Pancreas (tissue), 10 donors: ENCODE measurements around the gene AGER. TPM values are rescaled to one million over a fixed set of nuclear protein-coding genes. Genes with fewer than 3 reads are reported as not detected.
A peak's percentile ranks its signal among the peaks of the same experiment; 100 is the strongest.

Experiments used
- ATAC-seq, 4 donors: fragments of 200-7000 bp; cut with Tn5 transposase; one replicate each; pipeline versions ENCODE4 v1.8.0 to v1.9.1; 2020; ENCODE audit warnings: mild to moderate bottlenecking in 4 of 4, moderate library complexity in 4 of 4
- DNase-seq, 6 donors: peaks; one replicate each; pipeline ENCODE4 v3.0.0-alpha.2; 2020
- FAIRE-seq: peaks from 2 replicates; lab custom pipeline; 2012; peaks lifted over from hg19 to GRCh38; lab: Jason Lieb, UNC
- H3K27ac ChIP-seq, 4 donors: fragments of 200-600 bp; sonication (generic); 1 replicate in 3 of 4; 2 replicates in 1 of 4; pipeline versions ENCODE4 v1.5.0 to v1.8.0; 2020
- H3K27me3 ChIP-seq, 4 donors: fragments of 200-600 bp; one replicate each; pipeline ENCODE4 v1.8.0; 2021
- H3K36me3 ChIP-seq, 3 donors: fragments of 200-600 bp; sonication (generic) in 1 of 3; one replicate each; pipeline versions ENCODE4 v1.5.0 to v1.8.0; 2020 to 2021
- H3K4me1 ChIP-seq, 3 donors: fragments of 200-600 bp; one replicate each; pipeline ENCODE4 v1.8.0; 2021
- H3K4me3 ChIP-seq, 4 donors: fragments of 200-600 bp; sonication (generic) in 2 of 4; one replicate each; pipeline versions ENCODE4 v1.5.0 to v1.8.0; 2020 to 2021
- H3K9me3 ChIP-seq, 4 donors: fragments of 200-600 bp; one replicate each; pipeline ENCODE4 v1.8.0; 2021
- CTCF ChIP-seq, 4 donors: fragments of 200-600 bp; sonication (generic) in 3 of 4; IDR thresholded peaks; one replicate each; pipeline versions ENCODE4 v1.5.0 to v1.8.0; 2021; ENCODE audit warnings: antibody characterized with exemption in 4 of 4
- WGBS, 2 donors: extraction: QIAGEN DNeasy Blood & Tissue Kit; methylation state at CpG; one replicate each; pipeline ENCODE4 v1.1.7; 2013; 5-methylcytosine and 5-hydroxymethylcytosine counted together
- intact Hi-C, 3 donors: fragments of 100-400 bp; cut with DNase I; formaldehyde crosslinking; loops; one replicate each; pipeline versions ENCODE4 v1.11.1 to v1.14.2; 2022
- microRNA-seq, 2 donors: library from miRNA; unstranded; fragments of <30 nt; microRNA quantifications; one replicate each; pipeline versions ENCODE4 to v1.1.0, GENCODE V29; 2019 to 2020
- polyA plus RNA-seq, 2 donors: library from polyadenylated mRNA; stranded (reverse); fragments of 200-250 nt; gene quantifications; one replicate each; pipeline ENCODE4 v1.2.3, GENCODE V29; 2013
- total RNA-seq, 6 donors: library from RNA; stranded (reverse); fragmentation: NEBNext Ultra II Directional in 4 of 6; extraction: Animal tissue kit (Norgen Biotek cat#: 25700) in 4 of 6; gene quantifications; one replicate each; pipeline versions ENCODE4 v1.2.1 to v1.2.4, GENCODE V29; 2021 to 2023
- donor health status: healthy with polysubstance abuse.
- donor health status: DM: no; HTN: no; CAD: no; lungs with moderate emphysema.
- donor health status: DM: no; HTN: no; CAD: no.
- donor health status: control.
- donor health status: control.
- donor health status: Bipolar disorder and iron deficiency.
- donor health status: DM: yes; HTN: yes; CAD: no.
- donor health status: DM: no; HTN: no; CAD: no.
- donor health status: DM: no; HTN: no; CAD: no.
- donor health status: DM: yes; HTN: yes; CAD: no.

Gene AGER
- total and polyA plus RNA-seq, 8 donors = 1.9 to 20.6 (median 3.3) TPM

- WGBS, 2 donors = 70 to 81% methylated on average over 4 of the region's 4 CpGs
- H3K27me3 ChIP-seq = no peaks in the 10 kb centered on the region
- H3K36me3 ChIP-seq = no peaks in the 10 kb centered on the region
- H3K4me1 ChIP-seq = peaks cover 4 to 8% (median 4%) of the 10 kb centered on the region in 3 donors
- ATAC-seq (no peak), FAIRE-seq (no peak), DNase-seq (no peak)
- H3K9me3 ChIP-seq = no peaks in the 10 kb centered on the region
- intact Hi-C loops = no loop called here
- TF ChIP-seq CTCF (IDR thresholded peaks at IDR 0.05) = no peak
- H3K27ac ChIP-seq = no peak overlapping the region
- H3K4me3 ChIP-seq = no peak overlapping the region
These were observed 50.3 kb downstream of the AGER start for GRCh38 chr6:32133786-32134185.

- H3K4me1 ChIP-seq = peaks cover 8 to 15% (median 12%) of the 10 kb centered on the region in 3 donors
- no peaks in the 10 kb centered on the region for H3K27me3 ChIP-seq
- no peak overlapping the region for H3K27ac ChIP-seq
- no peak for ATAC-seq
- no peak for FAIRE-seq
- intact Hi-C loops = no loop called here
- no peaks in the 10 kb centered on the region for H3K9me3 ChIP-seq
- no peak for TF ChIP-seq CTCF (IDR thresholded peaks at IDR 0.05)
- no peak overlapping the region for H3K4me3 ChIP-seq
- H3K36me3 ChIP-seq = no peaks in the 10 kb centered on the region
- peak in 1 of 6 donors; percentile 13 for DNase-seq
These were observed 51.9 kb downstream of the AGER start for GRCh38 chr6:32132110-32132509.

GRCh38 chr6:32131439-32131948 lies 52.6 kb downstream of the AGER start:
- H3K4me1 ChIP-seq = peaks cover 8 to 18% (median 15%) of the 10 kb centered on the region in 3 donors
- FAIRE-seq = no peak

More at GRCh38 chr6:32131439-32131948, 52.6 kb downstream of the AGER start:
- H3K9me3 ChIP-seq = no peaks in the 10 kb centered on the region
- intact Hi-C loops = no loop called here
- H3K27ac ChIP-seq = no peak overlapping the region
- H3K4me3 ChIP-seq = no peak overlapping the region
- no peak for TF ChIP-seq CTCF (IDR thresholded peaks at IDR 0.05)
- peak in 2 of 6 donors; percentile 6 to 29 for DNase-seq
- 80 to 86% methylated on average over 14 of the region's 14 CpGs for WGBS, 2 donors
- no peaks in the 10 kb centered on the region for H3K27me3 ChIP-seq
- H3K36me3 ChIP-seq = no peaks in the 10 kb centered on the region
- ATAC-seq = no peak

Small RNA genes within 50 kb of the gene (microRNA-seq; reads per million reads assigned to microRNA genes)
- gene MIR6721 (0 to 0.88 reads per million in 2 donors), gene MIR6833 (0 to 0.59 reads per million in 2 donors)

Other genes starting within 250 kb of the AGER start
- 100 to 1,000 TPM in 2 of 6 donors, 10 to 100 TPM in 4; 23.4 to 330 (median 57.1) TPM for gene CFB, start 238.2 kb downstream of the AGER start, total RNA-seq
- gene CFB, start 238.2 kb downstream of the AGER start, polyA plus RNA-seq = 100 to 1,000 TPM; 101 to 117 TPM
- 10 to 100 TPM; 22.5 to 40.8 (median 28.2) TPM for gene NELFE, start 225.3 kb downstream of the AGER start, total RNA-seq
- 10 to 100 TPM; 33.8 to 43.8 TPM for gene NELFE, start 225.3 kb downstream of the AGER start, polyA plus RNA-seq
- gene SKIC2, start 225.1 kb downstream of the AGER start, total RNA-seq = 10 to 100 TPM; 21.4 to 46.3 (median 25.6) TPM
- gene SKIC2, start 225.1 kb downstream of the AGER start, polyA plus RNA-seq = 100 to 1,000 TPM; 117 to 163 TPM
- 10 to 100 TPM in 4 of 6 donors, 1 to 10 TPM in 2; 8.2 to 12.6 (median 11.0) TPM for gene DXO, start 212.1 kb downstream of the AGER start, total RNA-seq
- 10 to 100 TPM; 32.0 to 39.7 TPM for gene DXO, start 212.1 kb downstream of the AGER start, polyA plus RNA-seq
- gene C4A, start 202.2 kb downstream of the AGER start, total RNA-seq = 100 to 1,000 TPM in 3 of 6 donors, 10 to 100 TPM in 3; 14.0 to 789 (median 112) TPM
- 100 to 1,000 TPM in 1 of 2 donors, 10 to 100 TPM in 1; 40.3 to 130 TPM for gene C4A, start 202.2 kb downstream of the AGER start, polyA plus RNA-seq
- 100 to 1,000 TPM in 4 of 6 donors, 10 to 100 TPM in 2; 15.3 to 665 (median 166) TPM for gene C4B, start 169.5 kb downstream of the AGER start, total RNA-seq
- gene C4B, start 169.5 kb downstream of the AGER start, polyA plus RNA-seq = 100 to 1,000 TPM in 1 of 2 donors, 10 to 100 TPM in 1; 46.1 to 137 TPM
- 1 to 10 TPM in 1 of 6 donors, under 1 TPM in 5; 0.23 to 1.5 (median 0.71) TPM for gene CYP21A2, start 145.8 kb downstream of the AGER start, total RNA-seq
- 1 to 10 TPM; 1.3 to 2.7 TPM for gene CYP21A2, start 145.8 kb downstream of the AGER start, polyA plus RNA-seq
- gene TNXB, start 74.9 kb downstream of the AGER start, total RNA-seq = 10 to 100 TPM in 2 of 6 donors, 1 to 10 TPM in 4; 5.2 to 15.2 (median 7.1) TPM
- gene TNXB, start 74.9 kb downstream of the AGER start, polyA plus RNA-seq = 10 to 100 TPM; 13.1 to 18.6 TPM
- 10 to 100 TPM; 30.2 to 56.5 (median 36.3) TPM for gene ATF6B, start 56.0 kb downstream of the AGER start, total RNA-seq
- gene ATF6B, start 56.0 kb downstream of the AGER start, polyA plus RNA-seq = 10 to 100 TPM; 54.0 to 68.0 TPM
- 1 to 10 TPM; 2.0 to 4.7 (median 3.3) TPM for gene FKBPL, start 54.0 kb downstream of the AGER start, total RNA-seq
- 1 to 10 TPM; 5.0 to 5.9 TPM for gene FKBPL, start 54.0 kb downstream of the AGER start, polyA plus RNA-seq
- under 1 TPM; 0.08 to 0.69 (median 0.37) TPM for gene PRRT1, start 32.3 kb downstream of the AGER start, total RNA-seq
- gene PRRT1, start 32.3 kb downstream of the AGER start, polyA plus RNA-seq = 1 to 10 TPM; 3.3 to 5.8 TPM
- 10 to 100 TPM in 1 of 6 donors, 1 to 10 TPM in 5; 5.6 to 13.9 (median 8.0) TPM for gene PPT2, start 30.1 kb downstream of the AGER start, total RNA-seq
- gene PPT2, start 30.1 kb downstream of the AGER start, polyA plus RNA-seq = 10 to 100 TPM in 1 of 2 donors, 1 to 10 TPM in 1; 9.2 to 12.2 TPM
- gene EGFL8, start 19.7 kb downstream of the AGER start, total RNA-seq = 10 to 100 TPM in 1 of 6 donors, 1 to 10 TPM in 5; 2.2 to 10.8 (median 5.4) TPM
- gene EGFL8, start 19.7 kb downstream of the AGER start, polyA plus RNA-seq = 10 to 100 TPM; 23.1 to 46.8 TPM
- gene AGPAT1, start 8.2 kb downstream of the AGER start, total RNA-seq = 10 to 100 TPM; 10.1 to 28.1 (median 15.7) TPM
- gene AGPAT1, start 8.2 kb downstream of the AGER start, polyA plus RNA-seq = 10 to 100 TPM; 19.6 to 24.5 TPM
- gene RNF5, start 5.8 kb downstream of the AGER start, total RNA-seq = 10 to 100 TPM; 16.1 to 28.5 (median 23.2) TPM
- 10 to 100 TPM; 29.0 to 41.4 TPM for gene RNF5, start 5.8 kb downstream of the AGER start, polyA plus RNA-seq
- gene PBX2, start 5.9 kb upstream of the AGER start, total RNA-seq = 10 to 100 TPM; 20.4 to 45.7 (median 26.1) TPM
- gene PBX2, start 5.9 kb upstream of the AGER start, polyA plus RNA-seq = 10 to 100 TPM; 45.9 to 56.3 TPM
- 10 to 100 TPM in 1 of 6 donors, 1 to 10 TPM in 3, under 1 TPM in 2; 0.59 to 10.1 (median 2.9) TPM for gene GPSM3, start 8.4 kb upstream of the AGER start, total RNA-seq
- 1 to 10 TPM; 5.2 to 5.4 TPM for gene GPSM3, start 8.4 kb upstream of the AGER start, polyA plus RNA-seq
- 1 to 10 TPM; 3.1 to 7.1 (median 4.7) TPM for gene NOTCH4, start 39.8 kb upstream of the AGER start, total RNA-seq
- 10 to 100 TPM; 27.4 to 45.2 TPM for gene NOTCH4, start 39.8 kb upstream of the AGER start, polyA plus RNA-seq
- gene TSBP1, start 187.7 kb upstream of the AGER start, total RNA-seq = not detected
- gene TSBP1, start 187.7 kb upstream of the AGER start, polyA plus RNA-seq = not detected
- gene BTNL2, start 222.9 kb upstream of the AGER start, total RNA-seq = not detected
- not detected for gene BTNL2, start 222.9 kb upstream of the AGER start, polyA plus RNA-seq